ENCODE measurements around the gene PCCA.
"Not testable (repeated sequence)": the region's sequence is repeated elsewhere in the genome, so short reads cannot be mapped to it uniquely, and the experiment has no call there.

Gene PCCA

DNA sequence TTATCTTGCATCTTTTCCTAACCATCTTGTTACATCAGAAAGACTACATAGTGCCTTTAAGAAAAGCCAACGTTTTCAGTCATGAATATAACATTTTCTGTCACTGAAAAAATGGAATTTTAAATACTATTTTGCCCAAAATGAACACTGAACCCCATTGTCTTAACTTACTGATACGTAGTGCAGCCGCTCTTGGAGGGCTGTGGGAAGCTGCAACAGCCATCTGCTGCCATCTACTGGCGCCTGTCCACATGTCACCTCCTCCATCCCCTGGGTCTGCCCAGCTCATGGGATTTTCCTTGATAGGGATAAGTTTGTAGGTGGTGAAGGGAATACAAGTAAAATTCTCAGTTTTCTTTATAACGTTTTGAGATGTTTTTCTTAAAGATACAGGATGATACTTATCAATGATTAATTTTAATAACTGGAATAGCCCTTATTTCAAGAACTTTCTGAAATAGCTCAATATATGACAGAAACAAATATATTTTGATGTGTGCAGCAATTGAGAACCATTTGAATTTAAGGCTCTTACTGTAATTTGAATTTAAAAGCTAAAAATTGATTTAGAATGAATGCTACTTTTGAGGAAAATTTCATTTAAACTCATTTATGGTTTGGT, 426.0 kb downstream of the PCCA start:
- peak; percentile 55 to 73 for DNase-seq

DNA sequence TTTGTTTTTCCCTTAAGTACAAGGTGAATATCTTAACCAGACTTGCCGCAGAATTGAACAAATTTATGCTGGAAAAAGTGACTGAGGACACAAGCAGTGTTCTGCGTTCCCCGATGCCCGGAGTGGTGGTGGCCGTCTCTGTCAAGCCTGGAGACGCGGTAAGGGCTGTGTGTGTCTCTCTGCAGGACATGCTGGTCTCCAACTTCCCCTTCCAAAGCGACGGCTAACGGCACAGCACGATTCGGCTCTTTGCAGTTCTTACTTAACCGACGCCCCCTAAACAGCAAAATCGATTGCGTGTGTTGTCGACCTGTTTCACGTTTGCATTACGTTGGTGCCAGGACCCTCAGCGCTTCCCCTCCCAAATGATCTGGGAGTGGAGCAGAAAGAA, 426.5 kb downstream of the PCCA start:
- DNase-seq, result no peak

DNA sequence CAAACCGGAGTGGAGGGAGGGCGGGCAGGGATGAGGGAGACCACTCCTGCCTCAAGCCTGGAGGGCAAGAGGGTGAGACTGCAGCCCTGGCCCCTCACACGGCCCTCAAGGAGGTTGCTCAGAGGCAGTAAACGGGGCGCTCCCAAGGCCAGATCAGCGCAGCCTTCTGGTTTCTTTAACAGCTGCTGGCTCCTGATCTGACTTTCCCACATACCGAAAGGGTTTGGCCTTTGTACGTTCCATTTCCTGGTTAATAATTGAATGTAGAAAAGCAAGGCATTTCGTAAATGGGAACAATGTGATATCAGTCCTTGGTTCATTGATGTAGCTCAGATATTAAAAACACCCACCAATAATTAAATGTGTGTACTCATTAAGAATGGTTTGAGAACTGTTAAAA, 428.2 kb downstream of the PCCA start:
- no peak for DNase-seq

DNA sequence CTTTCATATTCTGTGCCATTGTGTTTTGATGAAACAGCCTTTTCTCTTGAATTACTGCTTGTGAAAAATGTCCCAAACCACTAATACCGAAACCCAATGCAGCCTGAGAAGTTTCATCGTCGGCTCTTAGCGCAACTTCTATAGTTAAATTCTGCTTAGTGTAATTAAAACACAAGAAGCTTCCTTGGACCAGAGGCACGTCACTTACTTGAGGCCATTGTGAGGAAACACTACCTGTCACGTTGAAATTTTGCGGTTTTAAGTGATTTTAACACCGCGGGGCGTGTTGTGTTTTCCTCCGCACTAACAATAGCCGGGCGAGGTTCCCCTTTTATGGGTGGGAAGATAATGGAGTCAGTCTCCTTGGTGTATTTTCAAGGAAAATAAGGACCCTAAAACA, 428.8 kb downstream of the PCCA start:
- DNase-seq, result no peak

DNA sequence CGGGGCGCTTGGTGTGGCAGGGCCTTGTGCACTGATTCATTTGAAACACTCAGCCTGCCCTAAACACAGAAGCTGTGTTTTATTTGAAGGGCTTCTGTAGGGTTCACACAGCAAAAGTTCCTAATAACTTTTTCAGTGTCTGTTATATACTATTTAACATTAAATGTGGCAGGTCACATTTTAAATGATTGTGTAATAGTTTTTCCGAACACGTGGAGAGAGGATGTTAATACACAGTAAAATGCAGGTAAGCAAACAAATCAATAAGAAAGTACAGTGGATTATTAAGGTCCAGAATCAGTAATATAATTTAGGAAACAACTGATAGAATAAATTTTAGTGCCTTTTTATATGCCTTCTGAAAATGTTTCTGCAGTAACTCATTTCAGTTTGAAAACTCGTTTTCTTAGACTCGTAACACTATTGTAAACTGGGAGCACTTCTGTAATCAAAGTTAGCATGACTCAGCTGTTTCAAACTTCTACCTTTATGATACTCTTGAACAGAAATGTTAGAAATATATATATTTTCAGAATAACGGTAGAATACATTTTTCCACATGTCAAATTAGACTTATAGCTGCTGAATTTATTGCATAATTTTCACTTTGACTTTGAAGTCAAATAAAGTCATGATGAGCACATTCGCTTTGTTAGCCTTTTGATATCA, 429.6 kb downstream of the PCCA start:
- DNase-seq, result no peak

DNA sequence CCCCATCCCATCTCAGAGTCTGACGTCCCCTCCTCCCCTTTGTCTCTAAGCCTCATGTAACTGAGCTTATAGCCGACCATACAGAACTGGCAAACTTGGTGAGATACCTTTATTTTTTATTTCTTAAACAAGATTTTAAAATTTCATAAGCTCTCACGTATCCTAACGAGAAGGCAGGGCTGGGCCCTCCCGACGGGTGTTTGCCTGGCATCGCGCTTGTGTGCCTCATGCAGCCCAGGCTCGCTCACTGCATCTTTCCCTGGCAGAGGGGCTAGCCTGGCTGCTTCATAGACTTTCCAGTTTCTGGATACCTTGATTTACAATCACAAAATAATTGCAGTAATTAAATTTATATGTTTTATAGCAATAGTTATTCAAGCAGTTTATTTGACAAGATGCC, 430.7 kb downstream of the PCCA start:
- no peak for DNase-seq

DNA sequence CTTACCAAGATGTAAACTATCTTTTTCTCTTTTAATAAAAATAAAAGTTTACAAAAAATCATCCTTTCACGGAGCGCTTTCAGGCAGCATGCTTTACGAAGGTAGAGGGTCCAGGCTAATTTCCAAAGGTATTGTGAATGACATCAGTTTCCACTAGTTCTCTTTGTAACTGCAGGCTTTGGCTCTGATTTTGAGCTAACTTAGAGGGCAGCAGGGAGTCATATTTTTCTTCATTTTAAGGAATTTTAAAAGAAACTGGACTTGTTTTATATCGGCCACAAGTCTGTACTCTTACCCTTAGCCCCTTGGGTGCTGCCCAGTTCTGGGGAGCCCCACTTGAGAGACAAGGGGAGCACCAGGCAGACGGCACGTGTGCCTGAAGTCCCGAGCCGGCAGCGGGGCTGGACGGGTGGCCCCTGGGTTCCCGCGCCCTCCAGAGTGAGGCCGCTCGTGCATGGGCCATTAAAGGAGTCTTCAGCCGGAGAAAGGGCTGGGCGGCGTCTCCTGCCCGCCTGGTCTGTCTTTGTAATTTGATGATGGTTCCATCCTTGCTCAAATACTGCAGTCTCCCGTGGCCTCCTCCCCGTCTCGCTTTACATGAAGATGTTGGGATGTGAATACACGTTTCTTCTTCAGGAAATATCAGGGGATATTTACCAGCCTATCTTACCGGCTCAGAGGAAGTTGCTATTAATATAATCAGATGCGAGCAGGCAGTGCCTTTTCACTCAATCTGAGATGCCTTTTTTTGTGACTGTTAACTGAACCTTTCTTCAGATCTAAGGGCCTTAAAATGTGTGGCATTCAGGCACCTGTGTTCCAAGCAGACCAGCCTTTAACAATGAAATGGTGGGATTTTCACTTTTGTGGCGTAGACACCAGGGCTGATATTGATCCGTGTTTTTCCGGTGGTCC, 432.3 kb downstream of the PCCA start:
- peak; percentile 35 to 58 for DNase-seq

DNA sequence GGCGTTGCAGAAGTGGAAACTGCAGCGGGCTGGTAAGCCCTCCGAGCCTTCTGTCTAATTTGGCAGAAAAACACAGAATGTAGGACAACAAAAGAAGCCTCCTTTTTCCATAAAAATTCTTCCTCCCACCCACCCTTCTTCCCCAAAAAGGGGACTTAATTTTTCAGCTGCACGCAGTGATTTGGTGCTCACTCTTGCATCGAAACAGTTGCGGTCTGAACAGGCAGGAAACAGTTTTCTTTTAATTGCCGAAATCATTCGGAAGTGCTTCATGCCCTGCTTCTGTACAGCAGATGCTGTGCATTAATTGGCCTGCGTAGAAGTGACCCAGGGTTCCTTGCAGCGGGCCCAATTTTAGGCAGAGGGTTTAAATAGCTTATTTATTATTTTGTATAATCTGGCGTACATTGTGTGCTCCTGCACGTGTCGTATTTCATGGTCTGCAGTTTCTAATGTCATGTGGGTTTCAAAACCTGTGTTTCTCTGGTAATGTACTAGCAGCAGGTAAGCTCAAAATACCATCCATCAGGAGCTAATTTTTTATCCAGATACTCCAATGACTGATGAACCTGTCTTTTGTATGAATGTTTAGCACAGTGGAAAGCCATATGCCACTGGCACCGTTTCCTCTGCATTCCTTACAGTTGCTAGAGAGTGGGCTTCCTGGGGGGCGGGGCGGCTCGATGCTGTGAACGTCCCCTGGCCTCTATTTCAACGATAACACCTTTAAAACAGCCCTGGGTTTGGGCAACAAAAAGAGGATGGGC, 433.1 kb downstream of the PCCA start:
- DNase-seq, result peak; percentile 38 to 74

DNA sequence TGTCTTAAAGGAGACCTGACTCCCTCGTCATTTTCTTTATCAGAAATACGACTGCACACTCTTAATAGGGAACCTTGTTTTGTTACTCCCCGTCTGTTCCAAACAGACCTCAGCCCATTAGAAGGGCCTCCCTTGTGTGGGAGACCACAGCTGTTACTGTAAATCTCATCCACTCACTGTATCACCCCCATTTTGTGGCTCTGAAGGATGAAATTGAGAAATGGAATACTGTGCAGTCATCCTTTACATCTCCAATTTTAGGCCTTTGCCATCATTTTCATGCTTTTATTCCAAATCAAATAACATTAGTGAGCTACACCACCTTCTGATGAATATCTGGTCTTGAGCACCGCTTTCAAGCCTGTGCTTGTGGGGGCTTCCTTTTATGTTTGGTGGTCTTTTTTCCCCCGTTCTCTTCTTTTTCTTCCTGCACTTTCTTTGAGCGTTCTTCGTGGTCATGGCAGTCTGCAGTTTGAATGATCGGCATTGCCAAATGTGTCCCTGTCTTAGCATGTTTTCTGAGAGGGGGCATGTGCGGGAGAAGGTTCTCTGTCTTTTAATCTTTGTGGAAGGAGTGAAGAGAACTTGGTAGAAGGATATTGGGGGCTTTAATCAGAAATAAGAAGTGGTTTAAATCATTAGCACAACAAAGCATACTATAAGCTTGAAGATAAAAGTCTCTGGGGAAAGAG, 433.9 kb downstream of the PCCA start:
- peak; percentile 2 to 66 for DNase-seq

DNA sequence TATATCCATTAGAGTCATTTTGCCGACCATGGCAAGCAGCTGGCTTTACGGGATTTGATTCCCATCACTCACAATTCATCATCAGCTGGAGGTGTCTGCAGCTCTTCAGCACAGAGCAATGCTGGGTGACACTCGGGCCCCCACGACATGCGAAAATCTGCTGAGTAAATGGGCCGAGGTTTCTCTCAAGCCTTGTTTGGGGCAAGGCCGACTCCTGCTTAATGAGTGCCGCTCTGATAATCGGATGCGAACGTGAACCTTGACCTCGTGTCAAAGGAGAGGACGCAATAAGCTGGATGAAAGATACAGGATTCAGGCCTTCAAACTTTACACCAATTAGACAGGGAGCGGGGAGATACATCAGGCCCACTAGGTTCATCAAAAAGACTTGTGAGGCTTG, 434.5 kb downstream of the PCCA start:
- no peak for DNase-seq

DNA sequence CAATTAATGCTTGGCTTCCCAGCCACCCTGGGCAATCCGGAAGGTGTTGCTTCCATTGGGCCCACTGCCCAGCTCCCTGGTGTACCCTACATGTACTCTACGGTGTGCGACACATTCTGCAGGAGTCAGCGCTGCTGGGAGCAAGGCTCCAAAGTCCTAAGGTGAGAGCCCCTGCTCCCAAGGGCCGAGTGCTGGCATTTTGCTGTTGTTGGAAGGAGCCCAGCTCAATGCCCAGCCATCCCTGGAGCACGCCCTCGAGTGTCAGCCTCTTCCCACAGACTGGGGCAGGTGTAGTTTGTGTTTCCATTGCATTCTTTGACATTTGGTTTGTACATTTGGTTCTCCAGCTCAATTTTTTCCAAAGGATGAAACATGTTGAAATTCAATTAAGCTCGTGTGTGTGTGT, 435.1 kb downstream of the PCCA start:
- DNase-seq, result no peak

DNA sequence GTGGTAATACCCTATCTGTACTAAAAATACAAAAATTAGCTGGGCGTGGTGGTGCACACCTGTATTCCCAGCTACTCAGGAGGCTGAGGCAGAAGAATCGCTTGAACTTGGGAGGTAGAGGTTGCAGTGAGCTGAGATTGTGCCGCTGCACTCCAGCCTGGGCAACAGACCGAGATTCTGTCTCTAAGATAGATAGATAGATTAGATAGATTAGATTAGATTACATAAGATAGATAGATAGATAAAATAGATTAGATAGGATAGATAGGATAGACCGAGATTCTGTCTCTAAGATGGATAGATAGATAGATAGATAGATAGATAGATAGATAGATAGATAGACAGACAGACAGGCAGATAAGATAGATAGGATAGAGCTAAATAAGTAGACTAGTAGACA, 435.8 kb downstream of the PCCA start:
- DNase-seq, result not testable (repeated sequence)

DNA sequence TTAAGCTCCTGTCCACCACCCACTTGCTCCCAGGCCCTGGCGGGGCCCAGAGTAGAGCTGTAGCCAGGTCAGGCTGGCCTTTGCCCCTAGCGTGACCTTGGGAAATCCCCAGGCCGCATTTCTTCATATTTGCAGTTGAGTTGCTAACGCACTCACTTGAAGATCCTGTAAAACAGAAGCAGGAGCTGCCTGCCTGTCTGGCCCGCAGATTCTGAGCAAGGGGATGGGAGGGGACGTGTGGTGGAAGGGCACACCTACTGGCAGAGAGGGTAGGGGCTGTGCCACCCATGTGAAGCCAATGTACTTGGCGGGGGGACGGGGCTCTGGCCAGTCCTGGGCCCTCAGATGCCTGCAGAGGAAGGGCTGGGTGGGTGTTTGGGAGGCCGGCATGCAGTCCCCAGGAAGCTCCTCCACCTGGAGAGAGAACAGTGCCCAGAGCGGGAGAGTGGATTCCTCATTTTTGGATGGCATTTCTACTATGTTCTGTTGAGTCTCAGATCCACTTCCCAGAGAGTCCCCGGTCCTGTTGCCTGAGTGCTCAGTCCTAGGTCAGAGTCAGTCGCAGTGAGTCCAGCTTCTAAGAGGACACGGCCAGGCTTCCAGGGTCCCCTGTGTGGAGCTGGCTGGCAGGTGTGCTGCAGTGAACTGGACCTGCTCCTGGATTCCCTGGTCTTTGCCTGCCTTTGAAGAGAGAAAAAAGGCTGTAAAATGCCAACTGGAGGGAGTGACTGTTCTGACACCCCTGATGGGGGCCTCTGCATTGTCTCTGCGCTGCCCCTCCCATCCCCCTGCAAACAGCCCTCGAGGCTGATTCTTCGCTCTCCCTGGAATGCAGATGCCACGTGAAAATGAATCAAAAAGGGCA, 436.8 kb downstream of the PCCA start:
- DNase-seq, result no peak

DNA sequence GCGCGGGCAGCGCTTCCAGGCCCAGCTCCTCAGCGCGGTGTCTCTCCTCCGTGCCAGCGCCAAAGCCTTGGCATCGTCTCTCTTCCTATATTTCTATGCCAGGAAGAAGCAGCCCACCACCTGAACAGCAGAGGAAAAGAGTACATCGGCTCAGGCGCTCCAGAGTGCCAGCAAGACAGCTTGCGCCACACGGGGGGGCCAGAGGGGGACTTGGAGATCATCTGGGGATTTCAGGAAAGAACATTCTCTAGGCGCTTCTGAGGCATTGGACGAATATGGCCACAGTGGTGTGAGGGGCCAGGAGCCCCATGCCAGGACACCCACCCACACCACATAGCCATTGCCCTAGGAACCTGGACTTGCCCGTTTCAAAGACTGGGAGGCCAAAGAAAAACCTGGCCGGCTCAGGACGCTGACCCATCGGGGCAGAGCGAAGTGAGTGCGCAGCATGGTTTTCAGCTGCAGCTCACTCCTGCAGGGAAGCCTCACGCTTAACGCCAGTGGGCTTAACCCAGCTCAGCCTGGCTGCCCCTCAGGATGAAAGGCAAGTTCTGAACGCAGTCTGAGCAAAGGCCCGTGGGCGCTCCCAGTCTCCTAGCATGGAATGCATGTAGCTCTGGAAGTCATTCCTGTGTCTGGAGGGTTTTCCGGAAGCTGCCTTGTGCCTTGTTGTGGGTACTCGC, 437.6 kb downstream of the PCCA start:
- DNase-seq, result peak; percentile 6 to 70

DNA sequence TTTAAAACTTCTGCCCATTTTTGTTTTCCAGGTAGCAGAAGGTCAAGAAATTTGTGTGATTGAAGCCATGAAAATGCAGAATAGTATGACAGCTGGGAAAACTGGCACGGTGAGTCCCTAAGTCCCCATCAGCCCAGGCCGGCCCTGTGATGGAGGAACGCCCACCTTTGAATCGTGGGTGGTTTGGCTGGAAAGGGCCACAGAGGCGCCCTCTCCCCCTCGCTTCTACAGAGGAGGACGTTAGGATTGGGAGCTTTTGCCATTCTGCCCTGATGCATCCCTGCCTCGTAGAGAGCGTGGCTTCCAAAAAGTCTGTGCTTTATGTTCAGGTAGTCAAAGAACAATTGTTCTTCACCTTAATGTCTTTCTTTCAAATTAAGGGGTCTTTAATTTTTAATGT, 438.8 kb downstream of the PCCA start:
- no peak for DNase-seq

DNA sequence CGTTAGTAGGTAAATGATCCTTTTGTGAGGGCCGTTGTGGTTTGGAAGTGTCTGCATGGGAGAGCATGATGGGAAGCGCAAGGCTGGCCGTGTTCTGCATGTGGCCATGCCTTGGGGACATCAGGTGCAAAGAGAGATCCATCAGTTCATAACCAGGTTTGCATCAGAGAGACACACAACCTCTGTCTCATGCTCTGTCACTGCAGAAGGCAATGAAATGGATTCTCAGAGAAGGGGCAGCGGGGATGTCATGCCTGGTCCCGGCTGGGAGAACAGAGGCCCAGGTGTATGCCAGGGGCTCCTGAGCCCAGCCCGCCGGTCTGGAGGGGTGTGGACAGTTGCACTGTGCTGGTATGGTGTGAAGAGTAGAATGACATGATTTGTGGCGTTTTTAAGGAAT, 439.5 kb downstream of the PCCA start:
- no peak for DNase-seq

DNA sequence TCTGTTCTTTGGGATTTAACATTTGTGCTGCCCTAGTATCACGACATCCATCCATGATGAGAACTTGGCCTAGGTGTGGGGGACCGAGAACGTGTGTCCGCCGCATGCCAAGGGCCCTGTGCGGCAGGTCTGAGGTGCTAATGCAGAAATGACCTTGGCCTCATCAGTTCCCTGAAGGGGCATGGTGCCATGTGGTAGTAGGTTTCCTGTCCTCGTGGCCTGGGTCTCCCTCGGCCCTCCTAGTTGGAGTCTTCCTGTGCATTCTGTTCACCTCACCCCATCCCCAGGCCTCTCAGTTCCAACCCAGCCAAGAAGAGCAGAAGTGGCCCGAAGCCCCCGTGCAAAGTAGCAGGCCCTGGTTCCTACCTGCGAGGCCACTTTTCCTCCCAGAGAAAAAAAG, 439.9 kb downstream of the PCCA start:
- no peak for DNase-seq

DNA sequence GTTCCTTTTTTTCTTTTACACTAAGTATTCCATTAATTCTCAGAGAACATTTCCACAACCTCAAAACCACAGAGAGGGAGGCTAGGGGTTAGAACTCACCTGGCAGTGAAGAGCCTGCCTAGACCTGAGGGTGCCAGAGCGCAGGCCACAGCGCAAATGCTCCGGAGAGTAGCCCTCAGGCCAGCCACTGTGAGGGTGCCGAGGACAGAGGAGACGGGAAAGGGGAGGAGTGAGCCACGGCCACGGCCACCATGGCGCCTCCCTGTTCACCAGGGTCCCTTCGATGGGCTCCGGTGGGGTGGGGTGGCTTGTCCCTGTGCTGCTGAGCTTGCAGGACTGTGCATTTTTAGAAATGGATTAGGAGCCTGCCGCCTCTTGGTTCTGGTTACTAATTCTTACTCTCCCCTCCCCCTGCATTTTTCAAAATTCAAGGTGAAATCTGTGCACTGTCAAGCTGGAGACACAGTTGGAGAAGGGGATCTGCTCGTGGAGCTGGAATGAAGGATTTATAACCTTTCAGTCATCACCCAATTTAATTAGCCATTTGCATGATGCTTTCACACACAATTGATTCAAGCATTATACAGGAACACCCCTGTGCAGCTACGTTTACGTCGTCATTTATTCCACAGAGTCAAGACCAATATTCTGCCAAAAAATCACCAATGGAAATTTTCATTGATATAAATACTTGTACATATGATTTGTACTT, 440.9 kb downstream of the PCCA start:
- no peak for DNase-seq

DNA sequence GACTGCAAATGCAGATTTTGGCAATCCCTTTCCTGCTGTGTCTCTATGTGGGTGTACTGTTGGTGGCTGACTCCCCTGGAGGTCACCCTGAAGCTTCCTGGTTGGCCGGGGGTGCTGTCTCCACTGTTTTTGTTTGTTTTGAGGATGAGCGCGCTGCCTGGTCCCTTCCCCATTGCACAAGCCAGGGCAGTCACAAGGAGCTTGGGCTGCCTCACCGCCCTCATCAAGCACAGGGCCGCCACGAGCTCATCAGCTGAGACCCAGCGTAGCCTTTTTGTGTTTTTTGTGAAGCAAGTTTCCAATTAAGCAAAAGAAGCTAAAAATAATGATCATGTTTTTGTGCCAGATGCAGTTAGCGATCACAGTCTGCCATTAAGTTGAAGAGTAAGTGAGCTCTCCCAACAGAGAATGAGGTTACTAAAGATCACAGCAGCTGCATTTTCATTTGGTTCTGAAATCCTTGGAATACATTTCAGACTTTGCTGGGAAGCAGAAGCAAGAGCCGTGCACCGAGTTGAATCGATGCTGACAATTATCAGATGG, 441.8 kb downstream of the PCCA start:
- no peak for DNase-seq

All from NCI-H524 (cell line).